GM18511 (cell line): ENCODE measurements around the gene FPR2.
"Not testable (repeated sequence)": the region's sequence is repeated elsewhere in the genome, so short reads cannot be mapped to it uniquely, and the experiment has no call there.

ENCODE experiments used
- ATAC-seq: cut with Tn5 transposase; IDR thresholded peaks from one replicate; pipeline ENCODE4 v1.9.1; 2021; ENCODE audit warnings: mild to moderate bottlenecking, moderate library complexity; ENCODE audit not compliant: unreplicated experiment

FPR2 gene

DNA sequence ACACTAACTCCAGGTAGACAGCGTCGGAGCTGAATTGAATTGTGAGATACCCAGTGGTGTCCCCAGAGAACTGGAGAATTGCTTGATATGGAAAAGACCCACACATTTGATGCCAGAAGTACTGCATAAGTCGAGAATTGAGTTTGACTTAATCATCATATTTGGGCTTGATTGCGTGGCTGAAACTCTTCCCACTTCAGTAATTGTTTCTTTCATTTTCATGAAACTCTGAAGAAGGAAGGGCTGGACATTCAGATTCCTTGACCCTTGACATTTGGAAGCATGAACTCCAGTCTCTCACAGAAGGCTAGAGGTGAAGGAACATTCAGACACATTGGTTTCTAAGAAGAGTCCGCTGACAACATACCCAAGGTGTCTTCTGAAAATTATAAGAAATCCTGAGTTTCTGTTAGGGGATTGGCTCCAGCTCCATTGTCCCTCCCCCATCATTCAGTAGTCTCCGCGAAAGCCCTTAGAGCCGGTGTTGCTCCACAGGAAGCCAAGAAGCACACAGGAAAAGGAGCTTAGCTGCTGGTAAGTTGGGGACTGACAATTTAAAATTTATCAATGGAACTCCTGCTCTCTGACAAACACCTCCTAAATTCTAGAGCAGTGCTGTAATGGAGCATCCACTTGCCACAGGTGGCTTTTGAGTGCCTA, at the start of gene FPR2:
FPR2 (plus strand) TSS at position 484 of the 660 bp plus-strand sequence. CDS start 7,479 bp downstream, outside the sequence.
- no peak for ATAC-seq

DNA sequence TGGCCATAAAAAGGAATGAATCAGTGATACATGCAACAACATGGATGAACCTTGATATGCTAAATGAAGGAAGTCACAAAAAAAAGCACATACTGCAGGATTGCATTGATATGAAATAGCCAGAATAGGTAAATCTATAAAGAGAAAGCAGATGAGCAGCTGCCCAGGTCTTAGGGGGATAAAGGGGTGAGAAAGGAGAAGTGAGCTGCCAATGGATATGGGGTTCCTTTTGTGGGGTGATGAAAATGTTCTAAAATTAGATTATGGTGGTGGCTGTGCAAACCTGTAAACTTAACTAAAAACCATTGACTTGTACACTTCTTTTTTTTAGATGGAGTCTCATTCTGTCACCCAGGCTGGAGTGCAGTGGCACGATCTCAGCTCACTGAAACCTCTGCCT, 49.3 kb upstream of the FPR2 start:
- ATAC-seq = no peak

GRCh38 chr19:51712461-51713081, 48.4 kb upstream of the FPR2 start:
- ATAC-seq = no peak

DNA sequence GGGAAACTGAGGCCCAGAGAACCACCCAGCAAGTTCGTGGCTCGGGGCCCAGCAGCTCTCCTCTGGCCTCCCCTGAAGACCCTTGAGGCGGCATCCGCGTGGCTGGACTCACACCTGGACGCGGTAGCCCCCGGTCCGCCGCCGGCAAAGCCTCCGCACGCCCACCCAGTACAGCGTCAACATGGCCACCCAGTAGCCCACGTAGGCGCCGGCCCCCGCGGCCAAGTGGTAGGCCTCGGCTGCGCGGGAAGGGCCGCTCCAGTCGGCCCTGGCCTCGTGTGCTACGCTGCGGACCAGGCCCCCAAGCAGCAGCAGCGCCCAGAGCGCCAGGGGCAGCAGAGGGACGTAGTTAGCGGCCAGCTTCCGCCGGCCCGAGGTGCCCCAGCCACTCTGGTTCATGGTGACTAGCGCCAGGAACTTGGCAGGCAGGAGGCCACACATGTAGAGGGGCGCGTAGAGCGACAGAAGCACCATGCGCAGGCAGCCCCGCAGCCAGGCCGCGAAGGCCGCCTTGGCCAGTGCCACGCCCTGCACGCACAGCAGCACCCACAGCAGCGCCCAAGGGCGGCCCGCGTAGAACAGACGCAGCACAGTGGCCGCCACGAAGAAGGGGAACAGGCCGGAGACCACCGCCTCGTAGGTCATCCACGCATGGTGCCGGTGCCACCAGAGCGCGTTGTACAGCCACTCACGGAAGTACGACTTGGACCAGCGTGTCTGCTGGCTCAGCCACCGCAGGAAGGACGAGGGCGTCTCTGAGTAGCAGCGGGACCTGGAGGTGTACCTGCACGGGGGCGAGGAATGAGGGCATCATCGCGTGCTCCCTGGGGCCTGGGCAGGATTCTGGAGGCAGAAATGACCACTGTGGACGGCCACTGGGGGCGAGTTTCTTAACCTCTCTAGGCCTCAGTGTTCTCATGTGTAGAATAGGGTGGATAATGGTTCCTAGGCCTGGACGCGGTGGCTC, 47.4 kb upstream of the FPR2 start:
- ATAC-seq = no peak

GRCh38 chr19:51714848-51715247, 46.1 kb upstream of the FPR2 start:
- ATAC-seq = no peak

- no peak for ATAC-seq
These were observed 45.1 kb upstream of the FPR2 start for GRCh38 chr19:51715850-51716249.

GRCh38 chr19:51716925-51717324, 44.1 kb upstream of the FPR2 start:
- ATAC-seq = no peak

GRCh38 chr19:51719251-51719988, 41.6 kb upstream of the FPR2 start:
- ATAC-seq = no peak

DNA sequence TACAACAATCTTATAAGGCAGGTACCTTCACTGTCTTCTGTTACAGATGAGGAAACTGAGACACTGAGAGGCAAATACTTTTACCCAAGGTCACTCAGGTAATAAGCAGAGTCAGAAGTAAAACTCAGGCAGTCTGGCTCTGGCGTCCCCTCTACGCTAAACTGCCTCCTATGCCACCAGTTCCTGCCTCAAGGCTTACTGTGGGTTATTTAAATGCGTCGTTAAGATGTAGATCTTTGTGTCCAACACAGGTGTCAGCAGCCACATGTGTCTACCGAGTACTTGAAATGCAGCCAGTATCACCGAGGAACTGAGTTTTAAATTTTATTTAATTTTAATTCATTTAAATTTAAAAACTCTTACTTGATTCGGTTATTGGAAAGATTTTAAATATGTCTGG, 39.1 kb upstream of the FPR2 start:
- no peak for ATAC-seq

- ATAC-seq = no peak
These were observed 38.5 kb upstream of the FPR2 start for GRCh38 chr19:51722492-51722891.

GRCh38 chr19:51724543-51724942, 36.4 kb upstream of the FPR2 start:
- no peak for ATAC-seq

GRCh38 chr19:51726049-51726448, 34.9 kb upstream of the FPR2 start:
- no peak for ATAC-seq

DNA sequence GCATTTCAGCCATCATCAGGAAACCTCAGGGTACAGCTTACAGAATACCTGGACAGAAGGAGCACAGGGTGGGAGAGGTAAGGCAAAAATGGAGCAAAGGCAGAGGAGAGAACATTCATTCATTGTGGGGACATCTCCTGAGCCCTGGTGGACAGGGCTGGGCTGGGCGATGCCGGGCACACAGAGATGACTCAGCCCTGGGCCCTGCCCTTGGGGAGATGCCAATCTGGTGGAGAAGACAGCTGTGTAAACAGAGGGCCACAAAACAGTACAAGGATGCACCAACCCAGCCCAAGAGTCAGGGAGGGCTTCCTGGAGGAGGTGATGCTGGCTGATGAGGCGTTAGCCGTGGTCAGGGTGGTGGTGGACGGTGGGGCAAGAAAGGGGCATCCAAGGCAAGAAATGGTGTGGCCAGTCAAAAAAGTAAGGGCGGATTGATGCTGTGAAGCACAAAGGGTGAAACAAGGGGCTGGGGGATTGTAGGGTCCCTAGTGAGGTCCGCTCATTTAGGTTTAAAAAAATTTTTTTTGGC, 33.6 kb upstream of the FPR2 start:
- no peak for ATAC-seq

DNA sequence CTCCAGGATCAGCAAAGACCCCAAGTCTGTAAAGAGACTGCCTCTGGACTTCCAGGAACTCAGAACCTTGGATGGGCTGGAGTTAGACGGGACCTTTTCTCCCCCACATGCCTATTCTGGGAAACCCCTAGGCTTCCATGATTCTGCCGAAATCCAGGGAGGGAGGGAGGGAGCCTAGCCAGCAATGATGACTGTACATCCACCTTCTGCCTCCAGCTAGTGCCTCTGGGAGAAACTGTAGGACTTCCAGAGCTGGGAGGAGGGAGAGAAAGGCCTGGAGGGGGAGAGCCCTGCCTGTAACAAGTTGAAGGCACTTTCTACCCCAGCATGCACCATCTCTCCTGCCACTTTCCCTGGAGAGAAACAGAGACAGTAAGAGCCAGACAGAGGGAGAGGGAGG, 31.2 kb upstream of the FPR2 start:
- no peak for ATAC-seq

DNA sequence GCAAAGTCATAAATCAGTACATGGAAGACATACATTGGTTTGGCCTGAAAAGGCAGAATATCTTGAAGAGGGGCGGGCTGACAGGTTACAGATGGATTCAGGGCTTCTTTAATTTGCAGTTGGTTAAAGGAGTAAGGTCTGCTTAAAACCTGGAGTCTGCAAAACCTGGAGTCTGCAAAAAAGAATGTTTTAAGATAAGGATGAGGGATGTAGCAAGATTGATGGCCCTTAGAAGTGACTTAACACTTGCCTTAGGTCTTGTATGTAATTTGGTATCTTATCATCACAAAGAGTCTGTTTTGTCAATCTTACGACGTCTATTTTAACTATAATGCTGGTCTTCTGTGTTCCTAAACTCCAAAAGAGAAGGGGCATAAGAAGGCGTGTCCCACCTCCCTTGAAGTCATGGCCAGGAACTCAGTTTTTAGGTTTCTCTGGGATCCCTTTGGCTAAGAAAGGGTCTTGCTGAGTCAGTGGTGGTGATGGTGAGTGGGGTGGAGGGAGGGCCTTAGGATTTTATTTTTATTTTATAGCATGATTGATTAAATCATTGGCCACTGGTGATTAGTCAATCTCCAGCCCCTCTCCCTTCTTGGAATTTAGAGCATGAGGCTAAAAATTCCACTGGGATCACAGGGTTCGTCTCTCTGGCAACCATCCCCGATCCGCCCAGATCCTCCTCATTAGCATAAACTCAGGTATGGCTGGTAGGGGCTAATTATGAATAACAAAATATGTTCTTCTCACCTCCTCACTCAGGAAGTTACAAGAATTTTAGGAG, 27.0 kb upstream of the FPR2 start:
- ATAC-seq = no peak

GRCh38 chr19:51735759-51736449, 25.1 kb upstream of the FPR2 start:
- ATAC-seq = no peak

- no peak for ATAC-seq
These were observed 23.6 kb upstream of the FPR2 start for GRCh38 chr19:51737389-51737788.

DNA sequence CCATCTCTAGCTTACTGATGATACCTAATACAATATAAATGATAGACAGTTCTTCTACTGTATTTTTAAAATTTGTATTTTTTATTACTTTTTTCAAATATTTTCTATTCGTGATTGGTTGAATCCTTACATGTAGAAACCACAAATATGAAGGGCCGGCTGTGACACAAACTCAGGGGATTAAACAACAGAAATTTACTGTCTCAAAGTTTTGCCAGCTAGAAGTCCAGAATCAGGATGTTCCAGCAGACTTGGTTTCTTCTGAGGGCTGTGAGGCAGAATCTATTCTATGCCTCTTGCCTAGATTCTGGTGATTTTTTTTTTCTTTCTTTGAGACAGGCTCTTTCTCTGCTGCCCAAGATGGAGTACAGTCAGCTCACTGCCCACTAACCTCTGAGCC, 23.1 kb upstream of the FPR2 start:
- no peak for ATAC-seq

- ATAC-seq = not testable (repeated sequence)
These were observed 22.5 kb upstream of the FPR2 start for GRCh38 chr19:51738523-51738922.
